IMR-90 (cell line): ENCODE data around the gene CSF1.

Experiments
- CEBPB ChIP-seq: IDR thresholded peaks from 2 replicates; pipeline ENCODE4 v1.6.1; 2012; ENCODE audit warnings: low read depth, low read length, improper control_type of control experiment
- MAFK ChIP-seq: IDR thresholded peaks from 2 replicates; pipeline ENCODE4 v1.6.1; 2012; ENCODE audit warnings: low read depth, low read length, improper control_type of control experiment
- MAZ ChIP-seq: IDR thresholded peaks from 2 replicates; pipeline ENCODE4 v1.6.1; 2012; ENCODE audit warnings: low read depth, mild to moderate bottlenecking, low read length, improper control_type of control experiment, moderate library complexity, borderline replicate concordance
- MXI1 ChIP-seq: IDR thresholded peaks from 2 replicates; pipeline ENCODE4 v1.6.1; 2012; ENCODE audit warnings: low read depth, mild to moderate bottlenecking, low read length, moderate library complexity, borderline replicate concordance
- POLR2A ChIP-seq: IDR thresholded peaks from 2 replicates; pipeline ENCODE4 v1.6.1; 2012; ENCODE audit warnings: mild to moderate bottlenecking, low read depth, low read length
- RAD21 ChIP-seq: IDR thresholded peaks from 2 replicates; pipeline ENCODE4 v1.6.1; 2012; ENCODE audit warnings: low read length, improper control_type of control experiment
- RFX5 ChIP-seq: IDR thresholded peaks from 2 replicates; pipeline ENCODE4 v1.8.0; 2012; ENCODE audit warnings: low read depth, mild to moderate bottlenecking, low read length, moderate library complexity
- TF ChIP-seq, protein P1 (sequence below): conservative IDR thresholded peaks from 2 replicates; pipeline ENCODE4 v1.5.1; 2012; ENCODE audit warnings: mild to moderate bottlenecking, low read depth, low read length, improper control_type of control experiment

DNA sequence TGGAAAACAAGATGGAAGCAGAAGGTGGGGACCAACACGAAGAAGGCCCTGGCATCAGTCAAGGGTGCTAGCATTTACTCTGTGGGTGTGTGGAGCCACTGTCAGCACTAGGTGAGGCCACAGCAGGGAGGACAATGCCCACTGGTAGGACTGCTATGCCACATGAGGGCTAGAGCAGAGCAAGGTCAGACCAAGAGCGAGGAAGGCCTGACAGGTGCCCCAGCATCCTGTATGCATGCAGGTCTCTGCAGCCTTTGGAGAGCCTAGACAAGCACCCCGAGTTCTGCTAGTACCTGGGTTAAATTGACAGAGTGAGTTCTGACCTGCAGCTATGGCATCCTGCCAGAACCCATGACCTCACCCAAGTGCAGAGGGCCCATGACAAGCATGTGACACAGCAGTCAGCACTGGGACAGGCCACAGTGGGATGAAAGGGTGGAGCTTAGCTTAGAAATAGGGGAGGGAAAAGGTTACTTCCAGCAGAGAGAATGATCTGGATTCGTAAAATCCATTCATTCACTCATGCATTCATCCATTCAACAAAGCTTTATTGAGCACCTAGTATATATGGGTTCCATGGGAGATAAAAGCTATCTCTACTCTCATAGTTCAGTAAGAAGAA is 9.0 kb upstream of the CSF1 start:
- TF ChIP-seq, protein P1, sequence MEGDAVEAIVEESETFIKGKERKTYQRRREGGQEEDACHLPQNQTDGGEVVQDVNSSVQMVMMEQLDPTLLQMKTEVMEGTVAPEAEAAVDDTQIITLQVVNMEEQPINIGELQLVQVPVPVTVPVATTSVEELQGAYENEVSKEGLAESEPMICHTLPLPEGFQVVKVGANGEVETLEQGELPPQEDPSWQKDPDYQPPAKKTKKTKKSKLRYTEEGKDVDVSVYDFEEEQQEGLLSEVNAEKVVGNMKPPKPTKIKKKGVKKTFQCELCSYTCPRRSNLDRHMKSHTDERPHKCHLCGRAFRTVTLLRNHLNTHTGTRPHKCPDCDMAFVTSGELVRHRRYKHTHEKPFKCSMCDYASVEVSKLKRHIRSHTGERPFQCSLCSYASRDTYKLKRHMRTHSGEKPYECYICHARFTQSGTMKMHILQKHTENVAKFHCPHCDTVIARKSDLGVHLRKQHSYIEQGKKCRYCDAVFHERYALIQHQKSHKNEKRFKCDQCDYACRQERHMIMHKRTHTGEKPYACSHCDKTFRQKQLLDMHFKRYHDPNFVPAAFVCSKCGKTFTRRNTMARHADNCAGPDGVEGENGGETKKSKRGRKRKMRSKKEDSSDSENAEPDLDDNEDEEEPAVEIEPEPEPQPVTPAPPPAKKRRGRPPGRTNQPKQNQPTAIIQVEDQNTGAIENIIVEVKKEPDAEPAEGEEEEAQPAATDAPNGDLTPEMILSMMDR: no peak
- TF ChIP-seq POLR2A (no peak), MAZ (no peak), MAFK (no peak), CEBPB (no peak), RFX5 (no peak), MXI1 (no peak), RAD21 (no peak)
